Aorta (tissue), 5 donors: ENCODE measurements around the gene ARID4B. TPM values are rescaled to one million over a fixed set of nuclear protein-coding genes. Genes with fewer than 3 reads are reported as not detected.
A peak's percentile ranks its signal among the peaks of the same experiment; 100 is the strongest.
"Not testable (repeated sequence)": the region's sequence is repeated elsewhere in the genome, so short reads cannot be mapped to it uniquely, and the experiment has no call there.

Source experiments
- ATAC-seq: fragments of 200-7000 bp; cut with Tn5 transposase; one replicate; pipeline ENCODE4 v1.9.1; 2022; ENCODE audit warnings: moderate library complexity; ENCODE audit not compliant: low FRiP score
- DNase-seq, 2 donors: peaks; one replicate each; pipeline ENCODE4 v3.0.0-alpha.2; 2020
- H3K27ac ChIP-seq, 2 donors: one replicate each; pipeline ENCODE4 v1.5.1; 2013; ENCODE audit warnings: low read length in 2 of 2, mild to moderate bottlenecking in 2 of 2, moderate library complexity in 2 of 2, control low read depth in 1 of 2, inconsistent platforms in 1 of 2, low read depth in 1 of 2
- H3K27me3 ChIP-seq, 2 donors: one replicate each; pipeline ENCODE4 v1.6.1; 2013; ENCODE audit warnings: control low read depth in 1 of 2, low read length in 1 of 2, mild to moderate bottlenecking in 1 of 2, moderate library complexity in 1 of 2; ENCODE audit not compliant: insufficient read depth in 2 of 2, control insufficient read depth in 1 of 2
- H3K36me3 ChIP-seq, 2 donors: one replicate each; pipeline ENCODE4 v1.6.1; 2013; ENCODE audit warnings: control low read depth in 1 of 2, low read length in 1 of 2, mild to moderate bottlenecking in 1 of 2; ENCODE audit not compliant: insufficient read depth in 2 of 2, control insufficient read depth in 1 of 2
- H3K4me1 ChIP-seq, 2 donors: one replicate each; pipeline ENCODE4 v1.6.1; 2013; ENCODE audit warnings: low read length in 2 of 2, control low read depth in 1 of 2, mild to moderate bottlenecking in 1 of 2, moderate library complexity in 1 of 2; ENCODE audit not compliant: insufficient read depth in 2 of 2, control insufficient read depth in 1 of 2
- H3K4me3 ChIP-seq, 2 donors: one replicate each; pipeline ENCODE4 v1.5.1; 2013; ENCODE audit warnings: low read length in 2 of 2, control low read depth in 1 of 2, mild to moderate bottlenecking in 1 of 2
- H3K9me3 ChIP-seq: one replicate; pipeline ENCODE4 v1.6.1; 2013; ENCODE audit warnings: mild to moderate bottlenecking, low read length; ENCODE audit not compliant: control insufficient read depth
- WGBS, 2 donors: extraction: QIAGEN DNeasy Blood & Tissue Kit; methylation state at CpG; one replicate each; pipeline ENCODE4 v1.1.7; 2013; 5-methylcytosine and 5-hydroxymethylcytosine counted together
- intact Hi-C, 2 donors: fragments of 100-400 bp; cut with DNase I; formaldehyde crosslinking; loops; one replicate each; pipeline versions ENCODE4 v1.14.2 to v1.15.0; 2022
- long read RNA-seq, 2 donors: library from polyadenylated mRNA; unstranded; transcript quantifications; one replicate each; pipeline ENCODE4 v2.0.0, GENCODE V29; 2020 to 2021
- polyA plus RNA-seq, 2 donors: library from polyadenylated mRNA; stranded (reverse); fragments of 200-250 nt; gene quantifications; one replicate each; pipeline ENCODE4 v1.2.3, GENCODE V29; 2013
- total RNA-seq, 2 donors: library from RNA; stranded (reverse); fragmentation: NEBNext Ultra II Directional; extraction: Animal tissue kit (Norgen Biotek cat#: 25700); gene quantifications; one replicate each; pipeline ENCODE4 v1.2.1, GENCODE V29; 2021
- donor health status: healthy with polysubstance abuse.
- donor health status: Bipolar disorder and iron deficiency.
- donor health status: DM: no; HTN: no; CAD: no.
- donor health status: DM: no; HTN: no; CAD: no.
- donor health status: DM: yes; HTN: yes; CAD: no.

The ARID4B gene
- 10 to 100 TPM; 49.1 to 56.6 TPM for total RNA-seq
- polyA plus RNA-seq, result 10 to 100 TPM in 1 of 2 donors, 1 to 10 TPM in 1; 9.8 to 25.4 TPM
- long read RNA-seq, donor 1, transcript ARID4B-208 (11 exons, 2,315 nt), result major isoform, 22 of 144 reads
- long read RNA-seq, donor 1, partial matches to known transcripts, result 106 of 144 reads
- long read RNA-seq, donor 1, other reads (novel, unspliced or antisense), result 16 of 144 reads
- long read RNA-seq, donor 2, full-length matches to known transcripts, result 8 of 48 reads
- long read RNA-seq, donor 2, partial matches to known transcripts, result 23 of 48 reads
- long read RNA-seq, donor 2, other reads (novel, unspliced or antisense), result 17 of 48 reads

- intact Hi-C loops, result loop anchor here (1.0 to 10.0 kb wide), 5 partner anchors 39 to 177 kb away; partner anchors contain the start of genes TBCE (in 2 of the 2) and B3GALNT2 (in 1 of the 2)
- H3K4me3 ChIP-seq, result peak within 1 kb of the TSS; percentile 96 to 99
- H3K27ac ChIP-seq, result peak within 1 kb of the TSS; percentile 73 to 99
- 0% methylated on average over 43 to 58 of the region's 58 CpGs for WGBS, 2 donors
- peak; percentile 87 to 92 for DNase-seq
- no peaks in the 10 kb centered on the region for H3K36me3 ChIP-seq
- no peaks in the 10 kb centered on the region for H3K4me1 ChIP-seq
- no peaks in the 10 kb centered on the region for H3K27me3 ChIP-seq
- peak; percentile 42 for ATAC-seq
- no peaks in the 10 kb centered on the region for H3K9me3 ChIP-seq
Measured at GRCh38 chr1:235327559-235328270, at the start of gene ARID4B. TSS of gene ARID4B (minus strand) at chr1:235328179. CDS start at chr1:235326919, 1,260 bp downstream.

GRCh38 chr1:235375919-235376605, 48.1 kb upstream of the ARID4B start:
- no peaks in the 10 kb centered on the region for H3K9me3 ChIP-seq
- no peak for DNase-seq
- no peak for ATAC-seq
- H3K4me1 ChIP-seq, result no peaks in the 10 kb centered on the region
- H3K27me3 ChIP-seq, result no peaks in the 10 kb centered on the region
- H3K4me3 ChIP-seq, result no peak overlapping the region
- intact Hi-C loops, result no loop called here
- no peak overlapping the region for H3K27ac ChIP-seq
- peaks cover 0 to 2% of the 10 kb centered on the region in 2 donors for H3K36me3 ChIP-seq
- 97 to 98% methylated on average over 6 of the region's 6 CpGs for WGBS, 2 donors

GRCh38 chr1:235369802-235370201, 41.8 kb upstream of the ARID4B start:
- intact Hi-C loops, result no loop called here
- no peak overlapping the region for H3K27ac ChIP-seq
- H3K27me3 ChIP-seq, result no peaks in the 10 kb centered on the region
- no peaks in the 10 kb centered on the region for H3K36me3 ChIP-seq
- no peak for ATAC-seq
- no peak for DNase-seq
- 92 to 95% methylated on average over 5 of the region's 5 CpGs for WGBS, 2 donors
- H3K9me3 ChIP-seq, result no peaks in the 10 kb centered on the region
- no peak overlapping the region for H3K4me3 ChIP-seq
- no peaks in the 10 kb centered on the region for H3K4me1 ChIP-seq

- no peaks in the 10 kb centered on the region for H3K27me3 ChIP-seq
- no peaks in the 10 kb centered on the region for H3K4me1 ChIP-seq
- H3K9me3 ChIP-seq, result no peaks in the 10 kb centered on the region
- H3K27ac ChIP-seq, result no peak overlapping the region
- WGBS, 2 donors, result 74 to 78% methylated on average over 5 of the region's 5 CpGs
- DNase-seq (no peak), ATAC-seq (no peak)
- no peaks in the 10 kb centered on the region for H3K36me3 ChIP-seq
- no peak overlapping the region for H3K4me3 ChIP-seq
- intact Hi-C loops, result no loop called here
Measured at GRCh38 chr1:235368428-235368827, 40.4 kb upstream of the ARID4B start.

GRCh38 chr1:235367000-235367908, 39.3 kb upstream of the ARID4B start, which contains the start of gene TBCE:
TSS of gene TBCE (plus strand) at chr1:235367427. CDS start at chr1:235380050, 12,623 bp downstream.
- no peaks in the 10 kb centered on the region for H3K9me3 ChIP-seq
- 0 to 1% methylated on average over 38 of the region's 38 CpGs for WGBS, 2 donors
- ATAC-seq, result peak; percentile 99
- intact Hi-C loops, result loop anchor here (2.0 kb wide), 1 partner anchor 38 kb away; the partner anchor contains the start of genes ARID4B (in 2 of the 2) and GGPS1 (in 2 of the 2)
- H3K27me3 ChIP-seq, result no peaks in the 10 kb centered on the region
- peak within 1 kb of the TSS in 1 of 2 donors; percentile 29 for H3K27ac ChIP-seq
- no peaks in the 10 kb centered on the region for H3K4me1 ChIP-seq
- H3K36me3 ChIP-seq, result no peaks in the 10 kb centered on the region
- peak; percentile 98 to 100 for DNase-seq
- H3K4me3 ChIP-seq, result peak within 1 kb of the TSS; percentile 51 to 84

- H3K36me3 ChIP-seq, result no peaks in the 10 kb centered on the region
- H3K4me3 ChIP-seq, result no peak overlapping the region
- H3K9me3 ChIP-seq, result no peaks in the 10 kb centered on the region
- DNase-seq (no peak), ATAC-seq (no peak)
- intact Hi-C loops, result loop anchor here (2.0 kb wide), 1 partner anchor 37 kb away; the partner anchor contains the start of genes ARID4B (in 2 of the 2) and GGPS1 (in 2 of the 2)
- WGBS, 2 donors, result 89 to 90% methylated on average over 5 of the region's 5 CpGs
- H3K27ac ChIP-seq, result no peak overlapping the region
- no peaks in the 10 kb centered on the region for H3K27me3 ChIP-seq
- no peaks in the 10 kb centered on the region for H3K4me1 ChIP-seq
Measured at GRCh38 chr1:235366286-235366685, 38.3 kb upstream of the ARID4B start.

- H3K4me3 ChIP-seq, DNase-seq, H3K36me3 ChIP-seq, intact Hi-C loops, ATAC-seq, H3K27me3 ChIP-seq, H3K27ac ChIP-seq, H3K4me1 ChIP-seq, H3K9me3 ChIP-seq: not testable (repeated sequence)
- WGBS, 2 donors, result 92 to 96% methylated on average over 9 of the region's 9 CpGs
Measured at GRCh38 chr1:235364189-235364588, 36.2 kb upstream of the ARID4B start.

- no peak for ATAC-seq
- DNase-seq, result no peak
- 80 to 85% methylated on average over 3 of the region's 3 CpGs for WGBS, 2 donors
- no peak overlapping the region for H3K27ac ChIP-seq
- H3K27me3 ChIP-seq, result no peaks in the 10 kb centered on the region
- H3K9me3 ChIP-seq, result no peaks in the 10 kb centered on the region
- no peak overlapping the region for H3K4me3 ChIP-seq
- intact Hi-C loops, result no loop called here
- H3K36me3 ChIP-seq, result no peaks in the 10 kb centered on the region
- H3K4me1 ChIP-seq, result no peaks in the 10 kb centered on the region
Measured at GRCh38 chr1:235358899-235359298, 30.9 kb upstream of the ARID4B start.
